ENCODE measurements around the gene SYMPK.

SYMPK gene

GRCh38 chr19:45866400-45867176 lies 3.6 kb upstream of the SYMPK start:
- no peak for DNase-seq

GRCh38 chr19:45865269-45865948 lies 2.5 kb upstream of the SYMPK start:
- DNase-seq = no peak

DNA sequence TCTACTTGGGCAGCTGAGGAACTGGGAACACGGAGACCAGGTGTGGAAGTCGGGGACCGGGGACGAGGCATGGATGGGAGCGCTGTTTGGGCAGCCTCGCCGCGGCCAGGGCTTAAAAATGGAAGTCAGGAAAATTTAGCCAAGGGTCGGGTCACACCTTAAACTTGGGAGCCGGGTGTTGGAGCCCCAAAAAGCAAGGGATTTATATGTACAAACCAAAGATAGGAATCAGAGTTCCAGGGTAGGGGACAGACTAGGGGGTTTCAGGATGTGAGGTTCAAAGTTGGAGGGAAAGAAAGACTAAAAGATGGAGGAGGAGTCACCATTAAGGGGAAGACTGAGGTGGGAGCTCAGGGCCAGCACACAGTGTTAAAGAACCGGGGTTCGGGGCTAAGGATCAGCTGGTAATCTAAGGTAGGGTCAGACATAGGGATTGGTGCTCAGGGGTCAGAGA lies 1.7 kb upstream of the SYMPK start:
- DNase-seq = no peak

GRCh38 chr19:45863840-45864628 lies 1.1 kb upstream of the SYMPK start, which contains the start of gene FOXA3:
Gene FOXA3 (plus strand): TSS chr19:45864326. CDS start chr19:45864457, 131 bp downstream.
- peak in 2 of 4 experiments; percentile 14 to 46 for DNase-seq

DNA sequence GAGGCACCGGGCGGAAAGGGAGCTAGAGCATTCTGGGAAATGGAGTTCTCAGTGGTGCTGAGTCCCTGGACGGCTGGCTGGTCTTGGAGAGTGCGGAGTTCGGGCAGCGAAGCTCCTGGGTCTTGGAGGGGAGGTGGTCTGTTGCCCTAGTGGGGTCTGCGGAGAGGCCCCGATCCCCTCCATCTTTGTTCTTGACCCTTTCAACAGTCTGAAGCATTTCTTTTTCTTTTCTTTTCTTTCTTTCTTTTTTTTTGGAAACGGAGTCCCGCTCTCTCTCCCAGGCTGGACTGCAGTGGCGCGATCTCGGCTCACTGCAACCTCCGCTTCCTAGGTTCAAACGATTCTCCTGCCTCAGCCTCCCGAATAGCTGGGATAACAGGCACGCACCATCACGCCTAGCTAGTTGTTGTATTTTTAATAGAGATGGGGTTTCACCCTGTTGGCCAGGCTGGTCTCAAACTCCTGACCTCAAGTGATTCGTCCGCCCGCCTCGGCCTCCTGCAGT lies 440 bp upstream of the SYMPK start:
- no peak for DNase-seq

DNA sequence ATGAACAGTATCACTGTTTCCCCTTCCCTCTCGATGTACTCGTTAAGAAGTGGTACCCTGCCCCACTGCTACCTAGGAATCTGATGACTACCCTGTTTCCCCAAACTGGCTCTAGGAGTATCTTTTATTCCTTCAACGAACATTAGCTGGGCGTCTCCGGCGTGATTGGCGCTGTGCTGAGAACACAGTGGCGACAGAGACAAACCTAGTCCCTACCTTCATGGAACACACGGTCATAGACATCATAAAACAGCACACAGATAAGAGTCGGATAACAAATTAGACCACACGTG lies 730 bp downstream of the SYMPK start:
- no peak for DNase-seq

DNA sequence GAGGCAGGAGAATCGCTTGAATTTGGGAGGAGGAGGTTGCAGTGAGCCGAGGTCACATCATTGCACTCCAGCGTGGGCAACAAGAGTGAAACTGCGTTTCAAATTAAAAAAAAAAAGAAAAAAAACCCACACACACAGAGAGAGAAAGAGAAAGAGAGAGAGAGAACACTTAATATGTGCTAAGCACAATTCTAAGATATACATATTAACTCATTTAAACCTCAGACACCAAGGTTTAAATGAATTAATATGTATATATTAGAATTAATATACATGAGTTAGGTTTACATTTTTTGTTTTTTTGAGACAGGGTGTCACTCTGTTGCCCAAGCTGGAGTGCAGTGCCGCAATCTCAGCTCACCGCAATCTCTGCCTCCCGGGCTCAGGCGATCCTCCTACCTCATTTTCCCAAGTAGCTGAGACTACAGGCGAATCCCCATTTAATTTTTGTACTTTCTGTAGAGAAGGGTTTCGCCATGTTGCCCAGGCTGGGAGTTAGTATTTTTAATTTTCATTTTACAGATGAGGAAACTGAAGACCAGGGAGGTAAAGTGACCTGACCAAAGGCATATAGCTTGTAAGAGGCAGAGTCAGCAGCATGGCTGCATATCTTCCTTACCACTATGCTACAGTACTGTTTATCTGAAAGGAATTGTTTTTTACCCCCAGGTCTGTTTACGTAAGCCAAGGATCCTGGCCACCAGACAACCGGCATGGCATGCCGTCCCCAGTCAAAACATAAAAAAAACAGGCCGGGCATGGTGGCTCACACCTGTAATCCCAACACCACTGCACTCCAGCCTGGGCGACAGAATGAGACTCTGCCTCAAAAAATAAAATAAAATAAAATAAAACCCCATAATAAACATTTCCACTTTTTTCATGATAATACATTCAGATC lies 2.3 kb downstream of the SYMPK start:
- DNase-seq = no peak

GRCh38 chr19:45854167-45854778 lies 8.7 kb downstream of the SYMPK start:
- DNase-seq = no peak

- no peak for DNase-seq
These were observed 10.0 kb downstream of the SYMPK start for GRCh38 chr19:45852983-45853382.

DNA sequence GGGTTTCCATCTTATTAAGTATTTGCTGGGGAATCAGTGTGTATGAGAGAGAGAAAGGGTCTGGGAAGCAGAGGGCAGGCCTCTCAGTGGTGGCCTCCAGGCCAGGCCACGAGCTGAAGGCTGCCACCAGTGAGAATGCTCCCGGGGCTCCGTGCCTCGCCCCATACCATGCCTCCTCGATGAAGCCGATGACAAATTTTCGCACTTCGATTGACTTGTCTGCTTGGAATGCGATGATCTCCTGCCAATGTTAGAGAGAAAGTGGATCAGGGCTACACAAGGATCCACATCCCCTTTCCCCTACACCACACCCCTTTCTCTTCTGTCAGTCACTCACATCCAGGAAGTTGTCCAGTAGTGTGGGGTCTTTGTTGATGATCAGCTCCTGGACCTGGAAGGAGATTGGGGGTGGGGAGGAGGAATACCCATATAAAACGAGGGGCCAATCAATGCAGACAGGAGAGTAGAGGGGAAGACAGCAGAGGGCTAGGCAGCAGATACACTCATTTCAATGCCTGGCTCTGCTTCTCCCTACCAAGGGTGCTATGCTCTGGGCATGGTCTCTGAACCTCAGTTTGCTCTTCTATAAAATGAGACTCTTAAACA lies 10.7 kb downstream of the SYMPK start:
- DNase-seq = no peak

DNA sequence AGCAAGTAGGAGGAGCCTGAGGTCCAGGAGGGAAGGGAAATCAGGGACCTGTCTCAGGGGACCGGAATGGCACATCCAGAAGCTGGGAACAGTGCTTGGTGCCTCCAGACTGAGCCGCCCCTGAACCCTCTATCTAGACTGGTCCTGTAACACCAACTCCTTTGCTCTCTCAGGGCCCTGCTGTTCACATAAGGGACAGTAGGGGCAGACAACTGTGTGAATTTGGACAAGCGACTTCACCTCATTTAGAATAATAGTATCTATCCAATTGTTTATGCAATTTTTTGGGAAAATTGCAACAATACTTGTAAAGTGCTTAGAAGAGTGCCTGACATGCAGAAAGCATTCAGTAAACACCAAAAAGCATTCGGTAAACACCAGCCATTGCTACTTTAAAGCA lies 14.0 kb downstream of the SYMPK start:
- no peak for DNase-seq

- DNase-seq = no peak
These were observed 15.3 kb downstream of the SYMPK start for GRCh38 chr19:45847663-45848062.

DNA sequence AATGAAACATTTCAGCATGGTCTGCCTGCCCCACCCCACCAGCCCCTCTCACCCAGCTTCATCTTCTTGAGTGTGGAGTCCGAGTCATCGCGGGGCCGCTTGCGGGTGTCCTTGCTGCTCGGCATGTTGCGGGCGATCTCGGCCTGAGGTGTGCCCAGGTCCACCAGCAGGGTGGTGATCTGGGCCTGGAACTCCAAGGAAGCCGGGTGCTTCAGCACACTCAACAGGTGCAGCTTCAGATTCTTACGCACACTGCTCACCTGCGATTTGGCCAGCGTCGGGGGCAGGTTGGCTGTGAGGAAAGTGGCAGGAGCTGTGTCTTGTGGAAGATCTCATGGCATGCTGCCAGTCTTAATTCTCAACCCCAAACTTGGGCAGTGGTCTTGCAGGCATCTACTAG lies 20.7 kb downstream of the SYMPK start:
- no peak for DNase-seq

DNA sequence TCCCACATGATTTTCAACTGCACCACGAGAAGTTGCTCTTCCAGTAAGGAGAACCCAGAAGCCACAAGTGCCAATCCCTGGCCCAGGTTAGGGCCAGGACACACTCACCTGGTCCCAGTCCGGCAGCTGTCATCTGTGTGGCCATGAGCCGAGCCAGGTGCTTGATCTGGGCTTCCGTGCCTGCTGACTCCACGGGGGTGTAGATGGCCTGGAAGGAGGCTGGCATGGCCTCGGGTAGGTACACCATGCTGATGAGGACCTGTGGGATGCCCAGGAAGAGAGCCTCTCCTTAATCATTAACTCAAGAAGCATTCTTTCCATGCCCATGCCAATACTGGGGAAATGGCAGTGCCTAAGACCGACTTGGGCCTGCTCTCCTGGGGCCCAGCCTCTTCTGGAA lies 28.0 kb downstream of the SYMPK start:
- DNase-seq = no peak

DNA sequence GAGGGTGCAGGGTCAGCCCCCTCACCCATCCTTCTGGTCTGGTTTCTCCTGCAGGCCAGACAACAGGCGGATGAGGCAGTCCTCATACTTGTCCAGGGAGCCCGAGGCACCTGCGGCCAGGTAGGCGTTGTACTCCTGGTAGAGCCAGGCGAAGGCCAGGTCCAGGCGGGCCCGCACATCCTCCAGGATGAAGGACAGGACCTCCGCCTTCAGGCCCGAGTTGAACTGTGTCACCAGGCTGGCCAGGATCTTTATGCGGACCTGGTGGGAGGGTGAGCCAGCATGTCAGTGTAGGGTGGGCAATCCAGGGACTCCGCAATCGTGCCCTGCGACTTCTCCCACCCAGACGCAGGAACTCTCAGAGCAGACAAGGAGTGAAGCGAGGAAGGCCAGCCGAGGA lies 34.0 kb downstream of the SYMPK start:
- DNase-seq = no peak

DNA sequence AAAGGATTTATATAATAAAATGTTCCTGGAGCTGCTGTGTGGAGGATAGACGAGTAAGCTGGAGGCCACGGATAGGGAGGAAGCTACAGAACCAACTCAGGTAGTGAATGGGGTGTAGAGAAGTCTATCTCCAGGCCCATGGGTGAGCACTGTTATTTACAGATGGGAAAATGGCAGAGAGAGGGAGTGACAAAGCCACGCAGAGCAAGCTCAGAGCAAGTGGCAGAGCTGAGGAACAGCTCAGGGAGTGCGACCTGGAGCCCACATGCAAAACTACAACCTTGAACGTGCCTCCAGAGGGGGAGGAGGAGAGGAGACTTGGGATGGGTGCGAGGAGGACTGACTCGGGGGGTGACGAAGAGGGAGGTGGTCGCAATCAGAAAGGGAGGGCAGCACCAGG lies 34.4 kb downstream of the SYMPK start:
- DNase-seq = no peak

- no peak for DNase-seq
These were observed 35.4 kb downstream of the SYMPK start for GRCh38 chr19:45827459-45828093.

DNA sequence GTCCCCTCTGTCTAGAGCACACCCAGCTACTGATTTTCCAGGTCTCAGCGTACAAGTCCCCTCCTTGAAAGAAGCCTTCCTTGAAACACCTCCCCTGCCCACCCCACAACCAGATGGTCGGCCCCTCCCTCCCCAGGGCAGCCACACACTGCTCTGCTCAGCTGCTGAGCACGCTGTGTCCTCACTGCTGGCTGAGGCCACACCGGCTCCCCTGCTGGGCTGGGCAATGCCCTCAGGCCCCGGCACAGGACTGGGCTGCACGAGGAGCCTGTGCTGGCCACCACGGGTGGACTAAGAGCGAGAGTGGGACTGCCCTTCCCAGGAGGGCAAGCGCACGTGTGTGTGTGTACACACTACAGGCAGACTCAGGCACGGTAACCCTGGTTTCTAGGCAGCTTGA lies 36.0 kb downstream of the SYMPK start:
- DNase-seq = no peak

GRCh38 chr19:45825917-45826893 lies 36.7 kb downstream of the SYMPK start:
- no peak for DNase-seq

- DNase-seq = no peak
These were observed 37.7 kb downstream of the SYMPK start for GRCh38 chr19:45825263-45825605.
